ENCODE results near the gene SCN9A. TPM values are rescaled to one million over a fixed set of nuclear protein-coding genes. Genes with fewer than 3 reads are reported as not detected.
"Not testable (repeated sequence)": the region's sequence is repeated elsewhere in the genome, so short reads cannot be mapped to it uniquely, and the experiment has no call there.

SCN9A gene
- total RNA-seq, 2 donors from 2014 or later, result 0.46 to 44.1 TPM

DNA sequence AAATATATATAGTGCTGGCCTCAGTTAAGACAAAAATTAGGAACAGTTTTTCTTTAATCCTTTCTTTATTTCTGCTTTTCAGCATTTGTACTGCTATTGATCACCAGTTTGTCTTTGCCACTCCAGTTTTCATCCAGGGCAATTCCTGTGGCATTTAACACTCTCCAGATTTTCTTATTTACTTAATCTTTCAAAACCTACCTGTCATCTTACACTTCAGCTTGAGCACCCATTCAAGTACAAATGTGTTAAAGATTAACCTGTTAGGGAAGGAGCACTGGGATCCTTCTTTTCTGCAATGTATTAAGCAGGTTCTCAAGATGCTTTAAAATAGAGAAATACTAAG is 146.1 kb downstream of the SCN9A start:
- Histone ChIP-seq H3K9me3 (no peaks in the 10 kb centered on the region), H3K27me3 (replicated peaks; ENCODE audit: insufficient read depth) (no peaks in the 10 kb centered on the region), H3K4me1 (replicated peaks) (no peaks in the 10 kb centered on the region), H3K4me3 (no peak overlapping the region), H3K36me3 (no peaks in the 10 kb centered on the region), H3K27ac (no peak overlapping the region)
- DNase-seq (ENCODE audit: low spot score), result no peak
- TF ChIP-seq POLR2A (IDR thresholded peaks at IDR 0.05), result no peak
- TF ChIP-seq, protein P1, sequence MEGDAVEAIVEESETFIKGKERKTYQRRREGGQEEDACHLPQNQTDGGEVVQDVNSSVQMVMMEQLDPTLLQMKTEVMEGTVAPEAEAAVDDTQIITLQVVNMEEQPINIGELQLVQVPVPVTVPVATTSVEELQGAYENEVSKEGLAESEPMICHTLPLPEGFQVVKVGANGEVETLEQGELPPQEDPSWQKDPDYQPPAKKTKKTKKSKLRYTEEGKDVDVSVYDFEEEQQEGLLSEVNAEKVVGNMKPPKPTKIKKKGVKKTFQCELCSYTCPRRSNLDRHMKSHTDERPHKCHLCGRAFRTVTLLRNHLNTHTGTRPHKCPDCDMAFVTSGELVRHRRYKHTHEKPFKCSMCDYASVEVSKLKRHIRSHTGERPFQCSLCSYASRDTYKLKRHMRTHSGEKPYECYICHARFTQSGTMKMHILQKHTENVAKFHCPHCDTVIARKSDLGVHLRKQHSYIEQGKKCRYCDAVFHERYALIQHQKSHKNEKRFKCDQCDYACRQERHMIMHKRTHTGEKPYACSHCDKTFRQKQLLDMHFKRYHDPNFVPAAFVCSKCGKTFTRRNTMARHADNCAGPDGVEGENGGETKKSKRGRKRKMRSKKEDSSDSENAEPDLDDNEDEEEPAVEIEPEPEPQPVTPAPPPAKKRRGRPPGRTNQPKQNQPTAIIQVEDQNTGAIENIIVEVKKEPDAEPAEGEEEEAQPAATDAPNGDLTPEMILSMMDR (IDR thresholded peaks at IDR 0.05), result no peak
- no peak for TF ChIP-seq POLR2AphosphoS5 (IDR thresholded peaks at IDR 0.05)
- intact Hi-C loops (cut with DNase I), result no loop called here

DNA sequence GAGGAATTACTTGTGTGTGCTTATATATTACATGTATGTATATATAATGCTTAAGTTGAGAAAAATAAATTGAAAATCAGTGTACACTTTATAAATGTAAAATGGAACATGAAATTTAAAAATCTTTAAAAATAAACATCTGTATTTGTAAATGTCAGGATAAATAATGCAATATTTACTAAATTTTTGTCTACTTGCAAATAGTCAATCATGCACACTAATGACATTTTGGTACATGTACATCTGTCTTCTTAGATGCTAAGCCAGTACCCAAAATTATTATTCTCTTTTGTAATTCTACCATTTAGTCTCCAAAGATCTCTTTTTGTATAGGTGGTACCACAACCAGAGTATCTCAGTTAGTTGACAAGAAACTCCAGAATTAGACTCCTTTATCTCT is 151.5 kb downstream of the SCN9A start:
- no peaks in the 10 kb centered on the region for H3K27me3 ChIP-seq (replicated peaks; ENCODE audit: insufficient read depth)
- H3K27ac ChIP-seq, result no peak overlapping the region
- no peaks in the 10 kb centered on the region for H3K9me3 ChIP-seq
- no peak for DNase-seq (ENCODE audit: low spot score)
- no peaks in the 10 kb centered on the region for H3K36me3 ChIP-seq
- intact Hi-C loops (cut with DNase I), result no loop called here
- H3K4me1 ChIP-seq (replicated peaks), result no peaks in the 10 kb centered on the region
- H3K4me3 ChIP-seq, result no peak overlapping the region
- TF ChIP-seq, protein P1 (IDR thresholded peaks at IDR 0.05), result no peak
- TF ChIP-seq POLR2A (IDR thresholded peaks at IDR 0.05) (no peak), POLR2AphosphoS5 (IDR thresholded peaks at IDR 0.05) (no peak)

DNA sequence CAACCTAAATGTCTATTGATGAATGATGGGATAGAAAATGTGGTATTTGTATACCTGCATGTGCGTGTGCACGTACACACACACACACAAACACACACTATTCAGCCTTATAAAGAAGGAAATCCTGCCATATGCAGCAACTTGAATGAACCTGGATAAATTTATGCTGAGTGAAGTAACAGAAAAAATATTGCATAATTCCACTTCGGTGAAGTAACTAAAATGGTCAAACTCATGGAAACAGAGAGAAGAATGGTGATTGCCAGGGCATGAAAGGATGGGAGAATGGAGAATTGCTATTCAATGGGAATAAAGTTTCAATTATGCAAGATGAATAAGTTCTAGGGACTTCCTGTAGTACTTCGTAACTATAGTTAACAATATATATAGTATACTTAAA is 152.4 kb downstream of the SCN9A start:
- H3K27ac ChIP-seq, result no peak overlapping the region
- no peaks in the 10 kb centered on the region for H3K4me1 ChIP-seq (replicated peaks)
- no peak overlapping the region for H3K4me3 ChIP-seq
- no peaks in the 10 kb centered on the region for H3K9me3 ChIP-seq
- no peak for DNase-seq (ENCODE audit: low spot score)
- WGBS, result 98% methylated on average over 4 of the region's 4 CpGs
- TF ChIP-seq POLR2AphosphoS5 (IDR thresholded peaks at IDR 0.05) (no peak), POLR2A (IDR thresholded peaks at IDR 0.05) (no peak)
- TF ChIP-seq, protein P1 (IDR thresholded peaks at IDR 0.05), result no peak
- no peaks in the 10 kb centered on the region for H3K27me3 ChIP-seq (replicated peaks; ENCODE audit: insufficient read depth)
- no peaks in the 10 kb centered on the region for H3K36me3 ChIP-seq
- intact Hi-C loops (cut with DNase I), result no loop called here

DNA sequence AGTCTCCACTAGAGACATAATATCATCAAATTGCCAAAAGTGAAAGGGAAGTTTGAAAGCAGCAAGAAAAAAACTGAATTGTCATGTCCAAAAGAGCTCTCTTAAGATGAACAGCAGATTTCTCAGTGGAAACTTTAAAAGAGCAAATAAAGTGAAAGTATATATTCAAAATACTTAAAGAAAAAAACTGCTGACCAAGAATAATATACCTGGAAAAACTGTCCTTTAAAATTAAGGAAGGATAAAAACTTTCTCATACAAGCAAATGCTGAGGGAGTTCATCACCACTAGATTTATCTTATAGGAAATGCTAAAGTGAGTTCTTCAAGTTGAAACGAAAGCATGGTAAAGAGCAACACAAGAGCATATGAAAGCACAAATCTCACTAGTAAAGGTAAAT is 164.7 kb downstream of the SCN9A start:
- no peaks in the 10 kb centered on the region for H3K36me3 ChIP-seq
- H3K27me3 ChIP-seq (replicated peaks; ENCODE audit: insufficient read depth), result no peaks in the 10 kb centered on the region
- 93% methylated on average over 1 of the region's 1 CpG for WGBS
- no peaks in the 10 kb centered on the region for H3K4me1 ChIP-seq (replicated peaks)
- TF ChIP-seq POLR2A (IDR thresholded peaks at IDR 0.05), result no peak
- no peak for TF ChIP-seq POLR2AphosphoS5 (IDR thresholded peaks at IDR 0.05)
- TF ChIP-seq, protein P1 (IDR thresholded peaks at IDR 0.05), result no peak
- no peaks in the 10 kb centered on the region for H3K9me3 ChIP-seq
- intact Hi-C loops (cut with DNase I), result no loop called here
- no peak overlapping the region for H3K4me3 ChIP-seq
- H3K27ac ChIP-seq, result no peak overlapping the region
- DNase-seq (ENCODE audit: low spot score), result no peak

DNA sequence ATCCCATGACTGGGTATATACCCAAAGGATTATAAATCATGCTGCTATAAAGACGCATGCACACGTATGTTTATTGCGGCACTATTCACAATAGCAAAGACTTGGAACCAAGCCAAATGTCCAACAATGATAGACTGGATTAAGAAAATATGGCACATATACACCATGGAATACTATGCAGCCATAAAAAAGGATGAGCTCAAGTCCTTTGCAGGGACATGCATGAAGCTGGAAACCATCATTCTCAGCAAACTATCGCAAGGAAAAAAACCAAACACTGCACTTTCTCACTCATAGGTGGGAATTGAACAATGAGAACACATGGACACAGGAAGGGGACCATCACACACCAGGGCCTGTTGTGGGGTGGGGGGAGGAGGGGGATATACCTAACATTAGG is 165.8 kb downstream of the SCN9A start:
- H3K27ac ChIP-seq; H3K27me3 ChIP-seq (replicated peaks; ENCODE audit: insufficient read depth); H3K4me1 ChIP-seq (replicated peaks); H3K36me3 ChIP-seq; intact Hi-C loops (cut with DNase I); H3K4me3 ChIP-seq; H3K9me3 ChIP-seq; DNase-seq (ENCODE audit: low spot score): not testable (repeated sequence)
- WGBS, result 98% methylated on average over 4 of the region's 4 CpGs

DNA sequence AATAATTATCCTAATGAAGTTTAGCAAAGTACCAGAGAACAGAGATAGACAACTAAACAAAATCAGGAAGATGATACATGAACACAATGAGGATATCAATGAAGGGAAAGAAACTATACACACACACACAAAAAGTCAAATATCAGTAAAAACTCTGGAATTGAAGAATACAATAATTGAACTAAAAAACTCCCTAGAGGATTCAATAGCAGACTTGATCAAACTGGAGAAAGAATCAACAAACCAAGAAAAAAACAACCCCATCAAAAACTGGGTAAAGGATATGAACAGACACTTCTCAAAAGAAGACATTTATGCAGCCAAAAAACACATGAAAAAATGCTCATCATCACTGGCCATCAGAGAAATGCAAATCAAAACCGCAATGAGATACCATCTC is 166.4 kb downstream of the SCN9A start:
- H3K27ac ChIP-seq; H3K27me3 ChIP-seq (replicated peaks; ENCODE audit: insufficient read depth); H3K9me3 ChIP-seq; intact Hi-C loops (cut with DNase I); DNase-seq (ENCODE audit: low spot score); H3K36me3 ChIP-seq; H3K4me3 ChIP-seq; H3K4me1 ChIP-seq (replicated peaks): not testable (repeated sequence)
- no CpG with 5 or more reads among the region's 1 CpG for WGBS

DNA sequence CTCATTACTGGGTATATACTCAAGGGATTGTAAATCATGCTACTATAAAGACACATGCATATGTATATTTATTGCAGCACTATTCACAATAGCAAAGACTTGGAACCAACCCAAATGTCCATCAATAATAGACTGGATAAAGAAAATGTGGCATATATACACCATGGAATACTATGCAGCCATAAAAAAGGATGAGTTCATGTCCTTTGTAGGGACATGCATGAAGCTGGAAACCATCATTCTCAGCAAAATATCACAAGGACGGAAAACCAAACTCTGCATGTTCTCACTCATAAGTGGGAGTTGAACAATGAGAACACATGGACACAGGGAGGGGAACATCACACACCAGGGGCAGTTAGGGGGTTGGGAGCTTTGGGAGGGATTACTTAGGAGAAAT is 169.6 kb downstream of the SCN9A start:
- H3K27ac ChIP-seq; H3K27me3 ChIP-seq (replicated peaks; ENCODE audit: insufficient read depth); DNase-seq (ENCODE audit: low spot score); H3K36me3 ChIP-seq; H3K4me1 ChIP-seq (replicated peaks); H3K4me3 ChIP-seq; intact Hi-C loops (cut with DNase I); H3K9me3 ChIP-seq: not testable (repeated sequence)
- 100% methylated on average over 1 of the region's 1 CpG for WGBS
